ENCODE data around the gene SHISA5. TPM values are rescaled to one million over a fixed set of nuclear protein-coding genes. Genes with fewer than 3 reads are reported as not detected.

Gene SHISA5
- total RNA-seq, 6 experiments from 2014 or later: 76.3 to 118 (median 101) TPM

DNA sequence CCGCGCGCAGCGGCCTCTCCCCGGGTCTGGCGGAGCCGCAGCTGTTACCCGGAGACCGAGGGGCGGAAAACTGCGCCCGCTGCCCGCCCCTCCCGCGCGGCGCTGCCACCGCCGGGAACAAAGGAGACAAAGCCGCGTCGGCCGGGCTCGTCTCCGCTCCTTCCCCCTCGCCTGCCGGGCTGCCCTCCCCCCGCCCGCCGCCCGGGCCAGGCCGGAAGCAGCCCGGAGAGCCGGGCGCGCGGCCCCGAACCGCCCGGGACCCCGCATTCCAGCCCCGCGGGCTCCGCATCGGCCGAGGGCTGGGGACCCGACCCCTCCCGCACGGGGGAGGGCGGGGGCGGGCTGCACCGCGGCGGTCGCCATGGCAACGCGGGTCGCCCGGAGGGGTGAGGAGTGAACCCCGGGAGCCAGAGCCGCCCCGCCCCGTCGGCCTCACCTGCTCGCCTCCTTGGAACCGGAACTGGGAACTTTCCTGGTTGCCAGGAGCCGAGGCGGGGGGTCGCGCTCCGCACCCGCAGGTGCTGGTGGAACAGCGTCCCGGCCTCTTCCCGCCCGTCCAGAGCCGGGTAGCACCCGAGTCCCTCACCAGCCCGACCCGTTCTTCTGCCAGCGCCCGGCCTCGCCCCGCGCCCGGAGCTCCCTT is 74.5 kb downstream of the SHISA5 start:
- TF ChIP-seq, protein P1, sequence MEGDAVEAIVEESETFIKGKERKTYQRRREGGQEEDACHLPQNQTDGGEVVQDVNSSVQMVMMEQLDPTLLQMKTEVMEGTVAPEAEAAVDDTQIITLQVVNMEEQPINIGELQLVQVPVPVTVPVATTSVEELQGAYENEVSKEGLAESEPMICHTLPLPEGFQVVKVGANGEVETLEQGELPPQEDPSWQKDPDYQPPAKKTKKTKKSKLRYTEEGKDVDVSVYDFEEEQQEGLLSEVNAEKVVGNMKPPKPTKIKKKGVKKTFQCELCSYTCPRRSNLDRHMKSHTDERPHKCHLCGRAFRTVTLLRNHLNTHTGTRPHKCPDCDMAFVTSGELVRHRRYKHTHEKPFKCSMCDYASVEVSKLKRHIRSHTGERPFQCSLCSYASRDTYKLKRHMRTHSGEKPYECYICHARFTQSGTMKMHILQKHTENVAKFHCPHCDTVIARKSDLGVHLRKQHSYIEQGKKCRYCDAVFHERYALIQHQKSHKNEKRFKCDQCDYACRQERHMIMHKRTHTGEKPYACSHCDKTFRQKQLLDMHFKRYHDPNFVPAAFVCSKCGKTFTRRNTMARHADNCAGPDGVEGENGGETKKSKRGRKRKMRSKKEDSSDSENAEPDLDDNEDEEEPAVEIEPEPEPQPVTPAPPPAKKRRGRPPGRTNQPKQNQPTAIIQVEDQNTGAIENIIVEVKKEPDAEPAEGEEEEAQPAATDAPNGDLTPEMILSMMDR (IDR thresholded peaks at IDR 0.05): no peak
- TF ChIP-seq POLR2A (IDR thresholded peaks at IDR 0.05): peak; percentile 45
- intact Hi-C loops (cut with DNase I): no loop called here
- Histone ChIP-seq H3K27ac (peak overlapping the region; percentile 56 to 89 (median 79)), H3K36me3 (peaks cover 0 to 14% (median 0%) of the 10 kb centered on the region in 4 donors), H3K9me3 (no peaks in the 10 kb centered on the region), H3K4me1 (peaks cover 0 to 55% (median 22%) of the 10 kb centered on the region in 4 donors), H3K4me3 (peak overlapping the region; percentile 78 to 96 (median 85)), H3K27me3 (no peaks in the 10 kb centered on the region)
- DNase-seq (peak; percentile 79 to 91 (median 89)), ATAC-seq (peak; percentile 27 to 63 (median 54))
- WGBS (ENCODE audit: insufficient coverage, low coverage, low lambda C conversion rate, missing lambda C conversion rate): 4% methylated on average over 5 of the region's 86 CpGs

- H3K27me3 ChIP-seq: no peaks in the 10 kb centered on the region
- peak overlapping the region; percentile 78 to 96 (median 85) for H3K4me3 ChIP-seq
- intact Hi-C loops (cut with DNase I): no loop called here
- TF ChIP-seq, protein P1 (IDR thresholded peaks at IDR 0.05): no peak
- no peak for TF ChIP-seq POLR2A (IDR thresholded peaks at IDR 0.05)
- DNase-seq (peak; percentile 72 to 86 (median 82)), ATAC-seq (peak; percentile 58 to 69 (median 68))
- H3K36me3 ChIP-seq: peaks cover 0 to 14% (median 0%) of the 10 kb centered on the region in 4 donors
- 0% methylated on average over 1 of the region's 60 CpGs for WGBS (ENCODE audit: insufficient coverage, low coverage, low lambda C conversion rate, missing lambda C conversion rate)
- no peaks in the 10 kb centered on the region for H3K9me3 ChIP-seq
- H3K4me1 ChIP-seq: peaks cover under 1 to 60% (median 20%) of the 10 kb centered on the region in 4 donors
- peak overlapping the region; percentile 56 to 89 (median 79) for H3K27ac ChIP-seq
These were observed 75.2 kb downstream of the SHISA5 start for GRCh38 chr3:48428572-48429316.

DNA sequence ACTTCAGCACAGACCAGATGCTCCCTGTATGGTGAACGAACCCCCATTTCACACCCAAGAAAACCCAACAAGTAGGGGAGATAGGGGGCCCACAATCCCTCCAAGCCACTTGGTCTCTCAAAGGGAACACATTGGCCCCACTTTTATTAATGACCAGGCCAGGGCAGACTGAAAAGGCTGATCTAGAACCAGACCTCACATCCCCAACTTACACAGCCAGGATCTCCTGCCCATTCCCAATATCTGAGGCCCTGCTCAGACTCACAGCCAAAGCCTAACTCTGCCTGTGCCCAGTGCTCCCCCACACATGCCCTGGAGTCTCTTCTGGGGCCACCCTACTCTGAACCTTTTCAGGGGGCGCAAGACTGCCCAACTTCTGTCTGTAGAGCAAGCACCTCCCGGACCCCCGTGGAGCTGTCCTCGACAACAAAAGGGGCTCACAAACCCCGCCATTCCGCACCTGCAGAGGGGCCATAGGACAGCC is 75.8 kb downstream of the SHISA5 start:
- TF ChIP-seq, protein P1 (IDR thresholded peaks at IDR 0.05): no peak
- peak; percentile 18 for TF ChIP-seq POLR2A (IDR thresholded peaks at IDR 0.05)
- Histone ChIP-seq H3K27ac (peak overlapping the region; percentile 56 to 89 (median 79)), H3K4me1 (peaks cover 2 to 66% (median 20%) of the 10 kb centered on the region in 4 donors), H3K27me3 (no peaks in the 10 kb centered on the region), H3K9me3 (no peaks in the 10 kb centered on the region), H3K4me3 (peak overlapping the region; percentile 78 to 96 (median 85)), H3K36me3 (peaks cover 0 to 9% (median 0%) of the 10 kb centered on the region in 4 donors)
- ATAC-seq: no peak
- intact Hi-C loops (cut with DNase I): no loop called here
- no peak for DNase-seq
- no CpG with 5 or more reads among the region's 7 CpGs for WGBS (ENCODE audit: insufficient coverage, low coverage, low lambda C conversion rate, missing lambda C conversion rate)

- Histone ChIP-seq H3K27me3 (no peaks in the 10 kb centered on the region), H3K4me1 (peaks cover 2 to 72% (median 20%) of the 10 kb centered on the region in 4 donors), H3K9me3 (no peaks in the 10 kb centered on the region), H3K36me3 (peaks cover 0 to 4% (median 0%) of the 10 kb centered on the region in 4 donors), H3K4me3 (peak overlapping the region; percentile 78 to 96 (median 85)), H3K27ac (peak overlapping the region in 1 of 3 donors; percentile 89)
- TF ChIP-seq POLR2A (IDR thresholded peaks at IDR 0.05): no peak
- TF ChIP-seq, protein P1 (IDR thresholded peaks at IDR 0.05): no peak
- intact Hi-C loops (cut with DNase I): no loop called here
- 22% methylated on average over 4 of the region's 9 CpGs for WGBS (ENCODE audit: insufficient coverage, low coverage, low lambda C conversion rate, missing lambda C conversion rate)
- ATAC-seq: no peak
- no peak for DNase-seq
These were observed 76.4 kb downstream of the SHISA5 start for GRCh38 chr3:48427630-48427962.

Measured in right lobe of liver (tissue), 6 donors.